SU-DHL-6 (cell line): Measurements from ENCODE around the gene AMER3.

Experiments used
- H2AFZ ChIP-seq: fragments of 200-600 bp; sonication (generic); 2 replicates; pipeline ENCODE4 v1.6.1; 2014; ENCODE audit warnings: low read depth, mild to moderate bottlenecking, moderate library complexity, mixed read lengths, antibody characterized with exemption, low read length; ENCODE audit not compliant: severe bottlenecking
- H3F3A ChIP-seq: fragments of 200-600 bp; shearing (Covaris generic); 2 replicates; pipeline ENCODE4 v1.6.0; 2016; ENCODE audit warnings: antibody characterized with exemption, mild to moderate bottlenecking; ENCODE audit not compliant: insufficient read depth
- H3K27ac ChIP-seq: fragments of 200-600 bp; sonication (generic); 2 replicates; pipeline ENCODE4 v1.5.1; 2016; ENCODE audit warnings: low read depth, mild to moderate bottlenecking, low read length, moderate library complexity, mixed read lengths
- H3K27me3 ChIP-seq: fragments of 200-600 bp; sonication (generic), shearing (Covaris generic); 2 replicates; pipeline ENCODE4 v1.6.0; 2014; ENCODE audit warnings: mild to moderate bottlenecking, low read length
- H3K36me3 ChIP-seq: fragments of 200-600 bp; sonication (generic); 2 replicates; pipeline ENCODE4 v1.6.1; 2014; ENCODE audit warnings: mild to moderate bottlenecking, low read length, mixed read lengths
- H3K4me2 ChIP-seq: fragments of 300-600, 200-600 bp; shearing (Covaris generic), sonication (generic); 2 replicates; pipeline ENCODE4 v1.6.0; 2014; ENCODE audit warnings: low read length, low read depth, mild to moderate bottlenecking; ENCODE audit not compliant: poor library complexity, severe bottlenecking
- H3K4me3 ChIP-seq: fragments of 200-600 bp; sonication (generic); 2 replicates; pipeline ENCODE4 v1.5.1; 2014; ENCODE audit warnings: antibody characterized with exemption, low read length, mild to moderate bottlenecking, mixed read lengths; ENCODE audit not compliant: insufficient read depth, poor library complexity, severe bottlenecking
- H3K79me2 ChIP-seq: fragments of 200-600 bp; sonication (generic); 2 replicates; pipeline ENCODE4 v1.6.1; 2014; ENCODE audit warnings: mild to moderate bottlenecking, low read length, moderate library complexity; ENCODE audit not compliant: insufficient read depth
- H3K9ac ChIP-seq: fragments of 200-600 bp; sonication (generic); 2 replicates; pipeline ENCODE4 v1.7.0; 2014; ENCODE audit warnings: mild to moderate bottlenecking, low read length
- H3K9me2 ChIP-seq: fragments of 200-600 bp; sonication (generic); replicated peaks from 2 replicates; pipeline ENCODE4 v1.6.1; 2014; ENCODE audit warnings: low read length; ENCODE audit not compliant: insufficient read depth
- H3K9me3 ChIP-seq: fragments of 200-600 bp; sonication (generic); 2 replicates; pipeline ENCODE4 v1.6.1; 2014; ENCODE audit warnings: low read length, mixed read lengths; ENCODE audit not compliant: insufficient read depth
- H4K20me1 ChIP-seq: fragments of 200-600 bp; sonication (generic); 2 replicates; pipeline ENCODE4 v1.6.1; 2014; ENCODE audit warnings: low read depth, mild to moderate bottlenecking, antibody characterized with exemption, low read length, moderate library complexity, mixed read lengths
- EZH2phosphoT487 ChIP-seq: fragments of 200-600 bp; sonication (generic), shearing (Covaris generic); conservative IDR thresholded peaks from 2 replicates; pipeline ENCODE4 v1.6.1; 2018; ENCODE audit warnings: mild to moderate bottlenecking, antibody characterized with exemption, low read length, moderate library complexity, mixed read lengths
- TF ChIP-seq, protein P1 (sequence below): fragments of 200-600 bp; sonication (generic); IDR thresholded peaks from one replicate; pipeline ENCODE4 v1.5.1; 2017; ENCODE audit warnings: antibody characterized with exemption, mild to moderate bottlenecking, low read length, moderate library complexity; ENCODE audit not compliant: insufficient read depth, poor library complexity, severe bottlenecking

Gene AMER3

DNA sequence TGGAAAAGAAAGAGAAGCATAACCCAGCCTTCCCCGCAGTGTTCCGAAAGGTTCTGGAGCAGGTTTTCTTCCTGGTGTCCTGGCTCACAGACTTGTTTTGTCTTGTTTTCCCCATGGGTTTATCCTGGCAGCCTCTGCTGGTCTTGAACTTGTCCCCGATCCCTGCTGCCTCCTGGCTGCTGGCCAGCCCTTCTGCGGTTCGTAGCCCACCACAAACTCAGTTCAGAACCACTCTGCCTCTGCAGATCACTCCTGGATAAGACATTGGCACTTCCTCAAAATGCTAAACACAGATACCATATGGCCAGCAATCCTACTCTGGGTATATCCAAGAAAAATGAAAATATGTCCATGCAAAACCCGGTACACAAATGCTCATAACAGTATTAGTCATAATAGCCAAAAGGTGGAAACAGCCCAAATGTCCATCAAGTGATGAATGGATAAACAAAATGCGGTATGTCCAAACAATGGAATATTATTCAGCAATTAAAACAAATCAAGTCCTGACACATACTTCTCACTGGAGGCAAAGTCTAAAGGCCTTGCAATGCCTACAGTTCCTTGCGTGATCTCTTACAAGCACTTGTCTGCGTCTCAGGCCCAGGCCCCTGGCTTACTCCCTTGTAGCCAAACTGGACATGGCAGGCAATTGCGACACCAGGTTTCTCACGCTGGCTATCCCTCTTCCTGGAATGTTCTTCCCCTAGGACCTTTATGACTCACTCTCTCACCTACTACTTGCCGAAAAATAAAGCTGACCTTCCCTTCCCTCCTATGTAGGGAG lies 53.3 kb downstream of the AMER3 start:
- no peak overlapping the region for H3K4me2 ChIP-seq
- no peak overlapping the region for H2AFZ ChIP-seq
- H3K4me3 ChIP-seq, result no peak overlapping the region
- H3K27me3 ChIP-seq, result no peaks in the 10 kb centered on the region
- H3K79me2 ChIP-seq, result no peaks in the 10 kb centered on the region
- no peak overlapping the region for H3K9ac ChIP-seq
- no peak overlapping the region for H3K27ac ChIP-seq
- no peaks in the 10 kb centered on the region for H3K9me3 ChIP-seq
- no peaks in the 10 kb centered on the region for H3K9me2 ChIP-seq
- H3F3A ChIP-seq, result no peaks in the 10 kb centered on the region
- no peak for TF ChIP-seq EZH2phosphoT487
- TF ChIP-seq, protein P1, sequence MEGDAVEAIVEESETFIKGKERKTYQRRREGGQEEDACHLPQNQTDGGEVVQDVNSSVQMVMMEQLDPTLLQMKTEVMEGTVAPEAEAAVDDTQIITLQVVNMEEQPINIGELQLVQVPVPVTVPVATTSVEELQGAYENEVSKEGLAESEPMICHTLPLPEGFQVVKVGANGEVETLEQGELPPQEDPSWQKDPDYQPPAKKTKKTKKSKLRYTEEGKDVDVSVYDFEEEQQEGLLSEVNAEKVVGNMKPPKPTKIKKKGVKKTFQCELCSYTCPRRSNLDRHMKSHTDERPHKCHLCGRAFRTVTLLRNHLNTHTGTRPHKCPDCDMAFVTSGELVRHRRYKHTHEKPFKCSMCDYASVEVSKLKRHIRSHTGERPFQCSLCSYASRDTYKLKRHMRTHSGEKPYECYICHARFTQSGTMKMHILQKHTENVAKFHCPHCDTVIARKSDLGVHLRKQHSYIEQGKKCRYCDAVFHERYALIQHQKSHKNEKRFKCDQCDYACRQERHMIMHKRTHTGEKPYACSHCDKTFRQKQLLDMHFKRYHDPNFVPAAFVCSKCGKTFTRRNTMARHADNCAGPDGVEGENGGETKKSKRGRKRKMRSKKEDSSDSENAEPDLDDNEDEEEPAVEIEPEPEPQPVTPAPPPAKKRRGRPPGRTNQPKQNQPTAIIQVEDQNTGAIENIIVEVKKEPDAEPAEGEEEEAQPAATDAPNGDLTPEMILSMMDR, result no peak
- no peaks in the 10 kb centered on the region for H3K36me3 ChIP-seq
- H4K20me1 ChIP-seq, result no peaks in the 10 kb centered on the region

- H3K79me2 ChIP-seq, result no peaks in the 10 kb centered on the region
- no peaks in the 10 kb centered on the region for H3K9me2 ChIP-seq
- no peak overlapping the region for H3K4me2 ChIP-seq
- H3K27ac ChIP-seq, result no peak overlapping the region
- H3K9me3 ChIP-seq, result no peaks in the 10 kb centered on the region
- no peaks in the 10 kb centered on the region for H3K27me3 ChIP-seq
- no peak overlapping the region for H2AFZ ChIP-seq
- H3F3A ChIP-seq, result no peaks in the 10 kb centered on the region
- no peak overlapping the region for H3K9ac ChIP-seq
- no peak overlapping the region for H3K4me3 ChIP-seq
- H3K36me3 ChIP-seq, result no peaks in the 10 kb centered on the region
- H4K20me1 ChIP-seq, result no peaks in the 10 kb centered on the region
- no peak for TF ChIP-seq EZH2phosphoT487
- TF ChIP-seq, protein P1, result no peak
These were observed 55.1 kb downstream of the AMER3 start for GRCh38 chr2:130810490-130810889.

DNA sequence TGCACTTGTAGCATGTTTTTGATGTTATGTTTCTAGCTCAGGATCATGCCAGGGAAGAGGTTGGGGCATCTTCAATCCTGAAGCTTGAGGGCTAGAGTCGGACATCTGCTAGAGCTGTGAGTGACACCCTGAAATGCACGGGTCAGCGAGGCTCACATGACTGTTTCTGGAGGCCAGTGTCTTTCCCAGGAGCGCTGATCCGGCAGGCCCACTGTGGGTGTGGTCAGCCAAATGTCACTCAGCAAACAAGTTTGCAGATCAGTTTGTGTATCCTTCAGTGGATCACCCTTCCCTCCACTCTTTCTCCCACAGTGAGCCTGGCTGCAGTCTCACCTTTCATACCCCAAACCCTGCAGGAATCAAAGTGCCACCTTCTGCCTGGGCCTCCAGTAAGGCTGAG lies 58.4 kb downstream of the AMER3 start:
- no peaks in the 10 kb centered on the region for H3F3A ChIP-seq
- TF ChIP-seq, protein P1, result no peak
- TF ChIP-seq EZH2phosphoT487, result no peak
- no peak overlapping the region for H3K4me3 ChIP-seq
- no peaks in the 10 kb centered on the region for H3K9me2 ChIP-seq
- H3K79me2 ChIP-seq, result no peaks in the 10 kb centered on the region
- no peaks in the 10 kb centered on the region for H3K27me3 ChIP-seq
- no peaks in the 10 kb centered on the region for H3K9me3 ChIP-seq
- H3K4me2 ChIP-seq, result no peak overlapping the region
- H4K20me1 ChIP-seq, result no peaks in the 10 kb centered on the region
- H2AFZ ChIP-seq, result no peak overlapping the region
- no peak overlapping the region for H3K9ac ChIP-seq
- no peaks in the 10 kb centered on the region for H3K36me3 ChIP-seq
- H3K27ac ChIP-seq, result no peak overlapping the region
